GM18909 (cell line): Measurements from ENCODE around the gene DNAJC4.

ENCODE experiments used
- ATAC-seq: cut with Tn5 transposase; IDR thresholded peaks from one replicate; pipeline ENCODE4 v1.9.1; 2021; ENCODE audit warnings: mild to moderate bottlenecking; ENCODE audit not compliant: unreplicated experiment, poor library complexity

The DNAJC4 gene

DNA sequence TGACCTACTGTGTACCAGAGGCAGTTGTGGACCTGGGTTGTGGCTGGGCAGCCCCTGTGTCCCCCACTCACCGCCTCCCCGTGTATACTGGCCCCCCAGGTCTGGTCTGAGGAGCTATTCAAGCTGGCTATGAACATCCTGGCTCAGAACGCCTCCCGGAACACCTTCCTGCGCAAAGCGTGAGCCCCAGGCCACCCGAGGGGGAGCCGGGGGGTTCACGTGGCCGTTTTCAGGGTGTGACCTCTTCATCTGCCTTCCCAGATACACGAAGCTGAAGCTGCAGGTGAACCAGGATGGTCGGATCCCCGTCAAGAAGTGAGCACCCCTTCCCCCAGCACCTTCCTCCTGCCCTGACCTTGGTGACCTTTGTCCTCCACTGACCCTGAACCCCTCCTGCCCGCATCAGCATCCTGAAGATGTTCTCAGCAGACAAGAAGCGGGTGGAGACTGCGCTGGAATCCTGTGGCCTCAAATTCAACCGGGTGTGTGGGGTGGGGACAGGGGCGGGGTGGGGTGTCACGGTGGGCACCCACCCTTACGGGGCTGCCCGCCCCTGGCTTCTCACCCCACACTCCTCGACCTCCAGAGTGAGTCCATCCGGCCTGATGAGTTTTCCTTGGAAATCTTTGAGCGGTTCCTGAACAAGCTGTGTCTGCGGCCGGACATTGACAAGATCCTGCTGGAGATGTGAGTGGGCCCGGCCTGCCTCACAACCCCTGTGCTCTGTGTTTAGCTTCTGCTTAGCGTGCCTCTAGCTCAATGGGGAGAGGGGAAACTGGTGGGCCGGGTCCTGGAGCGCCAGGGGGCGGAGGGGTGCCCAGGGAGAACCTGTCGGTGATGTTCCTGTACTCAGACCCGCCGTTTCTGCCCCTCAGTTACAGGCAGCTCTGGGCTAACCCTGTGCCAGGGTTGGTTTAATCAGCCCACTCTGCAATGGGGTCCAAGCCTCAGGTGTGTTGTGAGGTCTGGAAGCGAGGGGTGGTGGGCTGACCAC lies 25.1 kb downstream of the DNAJC4 start:
- ATAC-seq = no peak

GRCh38 chr11:64256300-64256699 lies 26.0 kb downstream of the DNAJC4 start:
- ATAC-seq = no peak

- no peak for ATAC-seq
Observed at GRCh38 chr11:64258356-64258755, 28.0 kb downstream of the DNAJC4 start.

DNA sequence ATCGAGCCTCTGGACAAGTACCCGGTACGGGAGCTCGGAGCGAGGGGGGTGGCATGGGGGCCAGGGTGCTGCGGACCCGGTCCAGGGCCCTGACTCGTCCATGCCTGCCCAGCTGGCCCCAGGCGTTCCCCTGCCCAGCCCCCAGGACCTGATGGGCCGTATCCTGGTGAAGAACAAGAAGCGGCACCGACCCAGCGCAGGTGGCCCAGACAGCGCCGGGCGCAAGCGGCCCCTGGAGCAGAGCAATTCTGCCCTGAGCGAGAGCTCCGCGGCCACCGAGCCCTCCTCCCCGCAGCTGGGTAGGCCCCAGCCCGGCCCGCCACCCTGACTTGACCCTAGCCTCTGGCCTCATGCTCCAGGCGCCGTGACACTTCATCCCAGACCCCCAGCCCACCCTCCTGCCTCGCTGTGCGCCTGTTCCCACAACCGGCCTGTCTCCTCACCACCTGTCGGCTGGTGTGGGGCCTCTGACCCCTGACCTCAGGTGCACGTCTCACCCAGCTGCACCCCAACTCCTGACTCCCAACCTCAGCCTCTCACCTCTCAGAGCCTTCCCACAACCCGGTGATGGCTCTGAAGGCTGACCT lies 28.7 kb downstream of the DNAJC4 start:
- ATAC-seq = no peak

- ATAC-seq = no peak
Observed at GRCh38 chr11:64259533-64260067, 29.3 kb downstream of the DNAJC4 start.

DNA sequence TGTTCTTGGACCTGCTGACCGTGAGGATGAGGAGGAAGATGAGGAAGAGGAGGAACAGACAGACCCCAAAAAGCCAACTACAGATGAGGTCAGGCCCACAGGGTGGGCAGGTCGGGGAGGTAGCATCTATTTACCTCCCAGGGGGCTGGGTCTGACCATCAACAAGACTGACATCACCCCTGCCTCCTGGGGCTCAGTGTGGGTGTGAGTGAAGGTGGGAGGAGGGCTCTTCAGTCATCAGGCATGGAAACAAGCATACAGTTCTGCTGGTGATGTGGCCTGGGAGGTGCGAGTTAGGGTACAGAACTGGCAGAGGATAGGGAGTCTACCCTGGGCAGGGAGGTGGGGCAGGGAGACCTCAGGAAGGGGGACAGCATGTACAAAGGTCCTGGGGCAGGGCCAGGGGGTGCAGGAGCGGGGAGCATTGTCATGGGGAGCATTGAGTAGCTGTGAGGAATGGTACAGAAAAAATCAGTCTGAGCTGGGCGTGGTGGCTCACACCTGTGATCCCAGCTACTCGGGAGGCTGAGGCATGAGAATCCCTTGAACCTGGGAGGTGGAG lies 29.9 kb downstream of the DNAJC4 start:
- no peak for ATAC-seq

DNA sequence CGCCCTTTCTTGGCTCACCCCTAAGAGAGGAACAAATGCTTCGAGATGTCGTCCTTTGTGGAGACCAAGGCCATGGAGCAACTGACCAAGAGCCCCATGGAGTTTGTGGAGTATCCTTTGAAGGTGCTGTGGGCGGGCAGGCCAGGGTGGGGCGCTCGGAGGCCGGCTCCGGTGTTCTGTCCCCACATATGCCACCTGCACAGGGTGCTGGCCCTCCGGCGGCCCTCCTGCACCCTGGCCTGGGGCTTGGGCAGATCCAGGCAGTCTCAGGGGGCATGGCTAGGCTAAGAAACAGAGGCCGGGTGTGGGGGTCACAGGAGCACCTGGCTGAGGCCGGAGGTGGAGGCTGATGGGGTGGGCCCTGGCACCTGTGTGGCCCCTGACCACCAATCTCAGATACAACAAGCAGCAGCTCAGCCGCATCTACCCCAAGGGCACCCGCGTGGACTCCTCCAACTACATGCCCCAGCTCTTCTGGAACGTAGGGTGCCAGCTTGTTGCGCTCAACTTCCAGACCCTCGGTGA lies 31.3 kb downstream of the DNAJC4 start:
- no peak for ATAC-seq

- ATAC-seq = no peak
Observed at GRCh38 chr11:64262271-64263002, 32.1 kb downstream of the DNAJC4 start.

- ATAC-seq = no peak
Observed at GRCh38 chr11:64263021-64263946, 32.9 kb downstream of the DNAJC4 start.

- no peak for ATAC-seq
Observed at GRCh38 chr11:64263947-64264317, 33.6 kb downstream of the DNAJC4 start.

GRCh38 chr11:64264371-64264852 lies 34.1 kb downstream of the DNAJC4 start:
- ATAC-seq = no peak

DNA sequence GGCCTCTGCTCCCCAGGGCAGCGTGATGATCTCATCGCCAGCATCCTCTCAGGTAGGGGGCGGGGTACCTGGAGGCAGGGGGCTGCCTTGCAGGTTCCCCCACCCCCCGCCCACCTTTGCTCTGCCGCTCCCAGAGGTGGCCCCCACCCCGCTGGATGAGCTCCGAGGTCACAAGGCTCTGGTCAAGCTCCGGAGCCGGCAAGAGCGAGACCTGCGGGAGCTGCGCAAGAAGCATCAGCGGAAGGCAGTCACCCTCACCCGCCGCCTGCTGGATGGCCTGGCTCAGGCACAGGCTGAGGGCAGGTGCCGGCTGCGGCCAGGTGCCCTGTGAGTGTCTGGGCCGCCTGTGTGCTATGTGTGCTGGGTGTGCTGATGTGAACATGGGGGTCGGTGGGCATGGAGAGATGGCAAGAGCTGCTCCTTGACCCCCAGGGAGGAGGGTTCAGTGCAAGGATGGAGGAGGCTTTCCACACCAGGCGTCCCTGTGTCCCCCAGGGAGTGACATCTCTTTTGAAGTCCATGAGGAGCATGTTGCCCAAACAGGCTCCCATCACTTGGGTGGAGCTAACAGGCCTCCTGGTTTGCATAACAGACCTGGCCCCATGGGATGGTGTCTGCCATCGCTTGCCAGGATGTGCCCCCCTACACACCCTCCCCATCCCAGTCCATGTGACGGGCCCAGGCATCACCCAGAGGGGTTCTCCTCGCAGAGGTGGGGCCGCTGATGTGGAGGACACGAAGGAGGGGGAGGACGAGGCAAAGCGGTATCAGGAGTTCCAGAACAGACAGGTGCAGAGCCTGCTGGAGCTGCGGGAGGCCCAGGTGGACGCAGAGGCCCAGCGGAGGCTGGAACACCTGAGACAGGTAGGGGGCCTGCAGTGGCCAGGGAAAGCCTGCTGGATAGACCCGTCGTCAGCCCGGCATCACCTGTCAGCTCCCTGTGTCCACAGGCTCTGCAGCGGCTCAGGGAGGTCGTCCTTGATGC lies 35.1 kb downstream of the DNAJC4 start:
- no peak for ATAC-seq

DNA sequence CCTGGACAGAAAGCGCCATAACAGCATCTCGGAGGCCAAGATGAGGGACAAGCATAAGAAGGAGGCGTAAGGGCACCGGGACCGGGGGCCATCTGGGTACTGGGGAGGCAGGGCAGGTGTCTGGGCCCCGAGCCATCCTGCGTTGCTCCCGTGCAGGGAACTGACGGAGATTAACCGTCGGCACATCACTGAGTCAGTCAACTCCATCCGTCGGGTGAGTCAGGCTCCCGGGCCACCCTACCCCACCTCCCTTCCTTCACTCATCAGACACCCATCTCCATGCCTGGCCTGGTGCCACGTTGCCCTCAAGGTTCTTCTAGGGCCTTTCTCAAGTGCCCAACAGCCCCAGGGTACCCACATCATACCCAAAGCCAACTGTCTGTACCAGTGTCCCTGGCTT lies 36.0 kb downstream of the DNAJC4 start:
- no peak for ATAC-seq

DNA sequence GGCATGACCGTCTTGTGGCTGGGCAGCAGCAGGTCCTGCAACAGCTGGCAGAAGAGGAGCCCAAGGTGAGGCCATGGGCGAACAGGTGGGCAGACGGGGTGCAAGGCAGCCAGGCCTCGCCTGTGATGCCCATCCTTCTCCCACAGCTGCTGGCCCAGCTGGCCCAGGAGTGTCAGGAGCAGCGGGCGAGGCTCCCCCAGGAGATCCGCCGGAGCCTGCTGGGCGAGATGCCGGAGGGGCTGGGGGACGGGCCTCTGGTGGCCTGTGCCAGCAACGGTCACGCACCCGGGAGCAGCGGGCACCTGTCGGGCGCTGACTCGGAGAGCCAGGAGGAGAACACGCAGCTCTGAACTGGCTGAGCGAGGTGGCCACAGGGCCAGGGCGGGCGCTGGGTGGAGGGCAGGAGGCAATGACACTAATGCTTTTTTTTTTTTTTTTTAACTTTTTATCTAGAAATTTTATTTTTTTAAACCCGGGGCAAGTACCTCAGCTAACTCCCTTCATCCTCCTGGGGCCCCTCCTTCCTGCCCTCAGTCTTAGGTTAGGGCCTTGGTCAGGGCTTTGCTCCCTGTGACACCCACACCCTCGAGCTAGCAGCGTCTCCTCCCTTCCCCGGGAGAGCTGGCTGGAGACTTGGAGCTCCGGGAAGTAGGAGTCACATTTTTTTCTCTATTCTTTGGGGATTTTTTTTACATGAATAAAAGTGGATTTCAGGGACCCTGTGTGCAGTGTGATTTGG lies 37.0 kb downstream of the DNAJC4 start:
- no peak for ATAC-seq

GRCh38 chr11:64268025-64268892 lies 37.9 kb downstream of the DNAJC4 start:
- ATAC-seq = no peak

DNA sequence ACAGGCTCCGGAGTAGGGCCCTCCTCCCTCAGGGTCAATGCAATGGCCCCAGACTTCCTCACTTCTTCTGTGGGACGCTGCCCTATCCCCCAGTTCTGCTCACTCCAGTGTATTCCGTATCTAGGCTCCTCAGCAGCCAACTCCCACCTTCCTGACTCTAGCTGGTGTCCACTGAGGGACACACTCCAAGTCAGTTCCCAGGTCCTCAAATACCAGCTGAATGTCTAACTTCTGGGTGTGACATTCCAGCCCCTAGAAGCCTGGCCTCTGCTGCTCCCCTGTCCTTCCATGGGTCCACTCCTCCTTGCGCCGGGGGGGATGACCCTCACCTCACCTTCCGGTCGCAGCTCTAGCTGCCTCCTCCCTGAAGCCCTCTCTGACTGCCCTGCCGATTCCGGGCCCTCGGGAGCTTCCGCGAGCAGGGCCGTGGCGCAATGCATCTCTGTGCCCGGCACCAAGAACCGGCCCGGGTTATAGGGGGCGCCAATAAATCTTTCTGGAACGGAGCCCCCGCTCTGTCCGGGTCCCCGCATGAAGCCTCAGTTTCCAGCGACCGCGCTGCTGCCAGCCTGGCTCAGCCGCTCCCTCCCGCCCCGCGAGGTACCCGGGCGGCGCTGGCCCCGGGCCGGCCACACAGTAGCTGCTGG lies 38.7 kb downstream of the DNAJC4 start:
- ATAC-seq = peak; percentile 16
